Small intestine (tissue), 7 donors: ENCODE results near the gene CCDC174. TPM values are rescaled to one million over a fixed set of nuclear protein-coding genes. Genes with fewer than 3 reads are reported as not detected.

Source experiments
- DNase-seq, 2 donors: peaks; one replicate each; pipeline versions ENCODE4 v3.0.0 to v3.0.0-alpha.2; 2013
- FAIRE-seq: peaks from 2 replicates; lab custom pipeline; 2012; peaks lifted over from hg19 to GRCh38; lab: Jason Lieb, UNC
- H3K27ac ChIP-seq, 3 donors: one replicate each; pipeline ENCODE4 v1.5.1; 2013; ENCODE audit warnings: low read length in 2 of 3, mild to moderate bottlenecking in 2 of 3, control low read depth in 1 of 3, inconsistent platforms in 1 of 3, low read depth in 1 of 3, moderate library complexity in 1 of 3
- H3K27me3 ChIP-seq, 3 donors: one replicate each; pipeline ENCODE4 v1.6.1; 2013; ENCODE audit warnings: low read length in 3 of 3, inconsistent platforms in 1 of 3; ENCODE audit not compliant: control insufficient read depth in 3 of 3, insufficient read depth in 3 of 3
- H3K36me3 ChIP-seq, 3 donors: one replicate each; pipeline ENCODE4 v1.6.1; 2013; ENCODE audit warnings: low read length in 3 of 3, inconsistent platforms in 1 of 3, low read depth in 1 of 3, mild to moderate bottlenecking in 1 of 3, moderate library complexity in 1 of 3; ENCODE audit not compliant: control insufficient read depth in 3 of 3, insufficient read depth in 2 of 3
- H3K4me1 ChIP-seq, 3 donors: one replicate each; pipeline ENCODE4 v1.6.1; 2013; ENCODE audit warnings: low read length in 2 of 3, inconsistent platforms in 1 of 3, low read depth in 1 of 3, mild to moderate bottlenecking in 1 of 3, moderate library complexity in 1 of 3; ENCODE audit not compliant: control insufficient read depth in 3 of 3, insufficient read depth in 2 of 3
- H3K4me3 ChIP-seq, 3 donors: one replicate each; pipeline ENCODE4 v1.5.1; 2013; ENCODE audit warnings: low read length in 3 of 3, control low read depth in 1 of 3, inconsistent platforms in 1 of 3, low read depth in 1 of 3, mild to moderate bottlenecking in 1 of 3, moderate library complexity in 1 of 3
- H3K9me3 ChIP-seq, 2 donors: one replicate each; pipeline ENCODE4 v1.6.1; 2013; ENCODE audit warnings: low read depth in 1 of 2, low read length in 1 of 2; ENCODE audit not compliant: control insufficient read depth in 2 of 2, insufficient read depth in 1 of 2
- WGBS, 3 donors: extraction: QIAGEN DNeasy Blood & Tissue Kit; methylation state at CpG; one replicate each; pipeline ENCODE4 v1.1.7; 2013; 5-methylcytosine and 5-hydroxymethylcytosine counted together
- polyA plus RNA-seq, 4 donors: library from polyadenylated mRNA; stranded (reverse) in 3 of 4; unstranded in 1 of 4; fragments of 200-250 nt in 3 of 4; fragments of 120-200 nt in 1 of 4; gene quantifications; one replicate each; pipeline versions ENCODE4 v1.2.1 to v1.2.3, GENCODE V29; 2013
- donor health status: healthy with polysubstance abuse.
- donor health status: control.
- donor health status: control.
- donor health status: Bipolar disorder and iron deficiency.
- donor health status: healthy.

Gene CCDC174
- polyA plus RNA-seq, 4 donors, result 15.3 to 24.1 (median 18.8) TPM

DNA sequence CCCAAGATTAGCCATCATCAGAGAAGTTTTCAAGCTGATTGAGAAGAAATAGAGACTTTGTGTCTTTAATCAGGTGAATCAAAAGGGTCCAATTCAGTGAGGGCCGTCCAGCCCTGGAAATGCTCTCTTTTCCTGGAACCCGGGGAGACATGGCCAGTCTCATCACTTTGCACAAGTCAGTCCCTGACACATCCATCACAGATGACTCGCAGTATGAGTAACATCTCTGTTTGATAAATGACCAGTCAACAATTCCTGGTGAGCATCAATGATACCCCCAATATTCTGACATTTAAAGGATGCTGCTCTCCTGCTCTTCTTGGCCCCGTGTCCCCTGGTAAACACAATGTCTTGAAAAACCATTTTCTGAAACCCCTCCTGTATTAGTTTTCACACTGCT, 50.1 kb downstream of the CCDC174 start:
- no peak for DNase-seq
- Histone ChIP-seq H3K27ac (no peak overlapping the region), H3K27me3 (no peaks in the 10 kb centered on the region), H3K4me3 (no peak overlapping the region), H3K36me3 (no peaks in the 10 kb centered on the region), H3K4me1 (no peaks in the 10 kb centered on the region), H3K9me3 (no peaks in the 10 kb centered on the region)
- no peak for FAIRE-seq
- WGBS, 3 donors, result 88 to 91% (median 89%) methylated on average over 4 of the region's 4 CpGs

DNA sequence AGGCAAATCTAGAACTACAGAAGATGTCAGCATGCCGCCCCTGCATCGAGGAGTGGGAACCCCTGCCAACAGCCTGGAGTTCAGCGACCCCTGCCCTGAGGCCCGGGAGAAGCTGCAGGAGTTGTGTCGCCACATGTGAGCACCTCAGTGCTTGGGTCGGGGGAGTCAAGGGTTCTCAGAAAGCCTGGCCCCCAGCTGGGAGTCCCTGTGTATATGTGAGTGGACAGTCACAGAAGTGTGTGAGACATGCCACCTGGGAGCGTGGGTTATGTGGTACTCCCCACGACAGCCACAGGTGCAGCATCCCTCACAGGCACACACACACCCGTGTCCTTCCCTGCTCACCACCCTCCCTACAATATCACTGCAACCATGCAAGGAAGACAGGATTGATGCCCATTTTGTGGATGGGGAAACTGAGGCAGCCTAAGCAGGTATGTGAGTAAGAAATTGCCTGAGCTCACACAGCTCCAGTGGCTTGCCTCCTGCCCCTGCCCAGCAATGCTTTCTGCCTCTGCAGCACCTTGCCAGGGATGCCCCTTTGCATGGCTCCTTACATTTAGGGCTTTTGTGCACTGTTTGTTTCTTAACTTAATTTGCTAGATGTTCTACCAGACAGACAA, 51.7 kb downstream of the CCDC174 start:
- no peaks in the 10 kb centered on the region for H3K4me1 ChIP-seq
- 84 to 91% (median 88%) methylated on average over 9 of the region's 9 CpGs for WGBS, 3 donors
- no peaks in the 10 kb centered on the region for H3K27me3 ChIP-seq
- no peak for DNase-seq
- no peak for FAIRE-seq
- no peaks in the 10 kb centered on the region for H3K9me3 ChIP-seq
- H3K4me3 ChIP-seq, result no peak overlapping the region
- no peaks in the 10 kb centered on the region for H3K36me3 ChIP-seq
- no peak overlapping the region for H3K27ac ChIP-seq

DNA sequence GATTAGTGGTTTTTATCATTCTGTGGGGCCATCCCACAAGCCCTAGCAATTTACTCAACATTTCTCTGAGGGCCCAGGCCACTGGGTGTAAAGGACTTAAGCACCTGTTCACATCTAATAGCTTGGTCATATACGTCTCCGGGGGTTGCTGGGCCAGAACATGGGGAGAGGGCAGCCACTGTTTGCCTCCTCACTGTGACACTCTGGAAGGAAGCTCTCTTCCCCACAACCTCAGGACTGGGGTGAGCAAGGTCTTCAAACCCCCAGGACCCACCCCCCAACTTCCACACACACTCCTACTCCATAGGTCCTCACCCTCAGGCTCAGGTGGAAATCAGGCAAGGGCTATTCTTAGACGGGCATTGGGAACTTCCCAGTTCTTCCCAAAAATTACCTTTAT, 52.2 kb downstream of the CCDC174 start:
- no peak for DNase-seq

DNA sequence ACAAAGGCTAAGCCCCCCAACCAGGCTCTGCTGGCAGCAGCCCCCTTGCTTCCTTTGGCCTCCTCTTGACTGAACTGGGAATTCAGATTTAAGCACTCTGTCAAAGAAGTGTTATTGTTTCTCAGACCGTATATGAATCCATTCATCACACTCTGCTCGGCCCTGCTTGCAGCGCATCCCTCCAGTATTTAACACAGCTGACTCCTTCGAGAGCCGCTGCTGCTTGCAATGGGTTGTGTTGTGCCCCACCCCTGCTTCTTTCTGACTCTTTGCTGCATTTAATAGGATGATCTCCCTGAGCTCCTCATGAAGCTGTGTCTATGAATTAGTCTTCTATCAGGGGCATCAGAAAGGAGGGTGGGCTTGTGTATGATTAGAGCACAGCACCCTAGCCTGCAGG, 54.5 kb downstream of the CCDC174 start:
- FAIRE-seq (no peak), DNase-seq (no peak)
- H3K36me3 ChIP-seq, result no peaks in the 10 kb centered on the region
- 78 to 92% (median 88%) methylated on average over 5 of the region's 5 CpGs for WGBS, 3 donors
- H3K27ac ChIP-seq, result no peak overlapping the region
- no peaks in the 10 kb centered on the region for H3K9me3 ChIP-seq
- H3K4me1 ChIP-seq, result no peaks in the 10 kb centered on the region
- H3K27me3 ChIP-seq, result no peaks in the 10 kb centered on the region
- no peak overlapping the region for H3K4me3 ChIP-seq

More for the DNA sequence above, 52.2 kb downstream of the CCDC174 start:
- no peaks in the 10 kb centered on the region for H3K9me3 ChIP-seq
- 89 to 94% (median 93%) methylated on average over 3 of the region's 3 CpGs for WGBS, 3 donors
- no peaks in the 10 kb centered on the region for H3K36me3 ChIP-seq
- H3K27me3 ChIP-seq, result no peaks in the 10 kb centered on the region
- H3K4me1 ChIP-seq, result no peaks in the 10 kb centered on the region
- FAIRE-seq, result no peak
- H3K4me3 ChIP-seq, result no peak overlapping the region
- H3K27ac ChIP-seq, result no peak overlapping the region

DNA sequence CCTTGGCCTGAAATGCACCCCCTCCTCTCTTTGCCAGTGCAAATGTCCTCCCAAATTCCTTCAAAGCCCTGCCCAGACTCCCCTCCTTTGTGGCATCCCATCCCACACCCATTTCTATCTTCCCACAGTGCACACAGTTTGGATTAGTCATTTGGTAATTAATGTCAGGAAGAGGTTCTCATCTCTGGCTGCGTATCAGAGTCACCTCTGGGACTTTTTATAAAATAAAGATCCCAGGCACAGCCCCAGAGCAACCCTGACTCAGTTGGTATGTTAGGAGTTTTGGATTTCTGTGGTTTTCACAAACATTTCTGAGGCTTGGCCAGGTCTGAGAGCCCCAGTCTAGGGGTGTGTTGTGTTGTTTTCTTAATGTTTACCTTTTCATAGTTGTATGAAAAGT, 65.0 kb downstream of the CCDC174 start:
- DNase-seq (no peak), FAIRE-seq (no peak)
- peaks cover 0 to 3% (median 0%) of the 10 kb centered on the region in 3 donors for H3K27me3 ChIP-seq
- 38 to 57% (median 48%) methylated on average over 1 of the region's 1 CpG for WGBS, 3 donors
- H3K36me3 ChIP-seq, result no peaks in the 10 kb centered on the region
- no peak overlapping the region for H3K4me3 ChIP-seq
- peaks cover 0 to 8% of the 10 kb centered on the region in 2 donors for H3K9me3 ChIP-seq
- no peak overlapping the region for H3K27ac ChIP-seq
- H3K4me1 ChIP-seq, result no peaks in the 10 kb centered on the region

DNA sequence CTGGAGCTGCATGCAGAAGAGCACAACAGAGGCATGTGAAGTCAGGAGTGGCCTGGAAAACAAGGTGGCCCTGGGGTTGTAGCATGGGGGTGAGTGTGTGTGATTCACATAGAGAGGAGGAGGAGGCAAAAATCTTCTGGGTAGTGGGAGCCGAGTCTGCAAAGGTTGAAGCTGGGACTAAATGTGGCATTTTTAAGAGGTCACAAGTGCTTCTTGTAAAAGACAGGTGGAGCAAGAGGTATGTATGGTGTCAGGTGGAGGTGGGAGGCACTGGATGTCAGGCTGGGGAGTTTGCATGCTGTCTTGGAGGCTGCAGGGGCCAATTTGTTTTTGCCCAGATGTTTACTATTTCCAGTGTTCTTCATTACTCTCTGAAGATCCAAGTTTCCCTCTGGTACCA, 65.7 kb downstream of the CCDC174 start:
- H3K4me3 ChIP-seq, result no peak overlapping the region
- no peak for FAIRE-seq
- H3K4me1 ChIP-seq, result no peaks in the 10 kb centered on the region
- WGBS, 3 donors, result 63 to 77% (median 76%) methylated on average over 1 of the region's 1 CpG
- H3K36me3 ChIP-seq, result no peaks in the 10 kb centered on the region
- H3K9me3 ChIP-seq, result peaks cover 0 to 4% of the 10 kb centered on the region in 2 donors
- no peak overlapping the region for H3K27ac ChIP-seq
- no peak for DNase-seq
- peaks cover 0 to 3% (median 0%) of the 10 kb centered on the region in 3 donors for H3K27me3 ChIP-seq

DNA sequence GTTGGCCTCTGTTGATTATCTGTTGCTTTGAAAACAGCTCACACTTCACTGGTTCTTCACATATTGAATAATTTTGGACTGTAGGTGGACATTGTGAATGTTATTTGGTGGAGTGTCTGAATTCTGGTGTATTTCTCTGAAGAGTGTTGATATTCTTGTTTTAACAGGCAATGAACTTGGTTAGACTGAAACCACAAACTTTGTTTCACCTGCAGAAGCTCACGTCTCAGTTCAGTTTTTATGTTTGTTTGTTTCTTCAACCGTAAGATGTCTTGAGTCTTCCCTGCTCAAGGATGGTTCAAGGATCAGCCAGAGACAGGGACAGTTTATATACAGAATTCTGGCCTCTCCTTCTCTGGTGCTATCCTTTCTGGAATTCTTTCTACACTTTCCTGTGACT, 67.0 kb downstream of the CCDC174 start:
- Histone ChIP-seq H3K27ac (no peak overlapping the region), H3K9me3 (no peaks in the 10 kb centered on the region), H3K4me3 (no peak overlapping the region), H3K27me3 (peaks cover 0 to 3% (median 0%) of the 10 kb centered on the region in 3 donors), H3K36me3 (no peaks in the 10 kb centered on the region), H3K4me1 (no peaks in the 10 kb centered on the region)
- FAIRE-seq (no peak), DNase-seq (no peak)
- 75 to 79% (median 78%) methylated on average over 2 of the region's 2 CpGs for WGBS, 3 donors

DNA sequence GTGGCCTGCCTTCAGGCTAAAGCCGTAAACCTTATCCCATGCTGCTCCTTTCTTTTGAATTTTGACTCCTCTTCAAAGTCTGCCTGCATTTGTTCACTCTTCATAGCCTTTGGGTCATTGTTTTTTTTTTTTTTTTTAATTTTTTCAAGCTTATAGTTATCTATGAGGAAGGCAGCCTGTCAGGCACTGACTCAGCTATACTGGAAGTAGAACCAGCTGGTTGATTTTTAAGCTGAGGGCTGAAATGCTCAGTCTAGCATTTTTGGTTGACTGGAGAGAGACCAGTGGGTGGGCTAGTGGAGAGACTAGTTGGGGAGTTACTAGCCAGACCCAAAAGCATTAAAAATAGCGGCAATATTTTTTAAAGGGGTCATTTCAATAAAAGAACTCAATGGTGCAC, 67.4 kb downstream of the CCDC174 start:
- FAIRE-seq (no peak), DNase-seq (no peak)
- no peaks in the 10 kb centered on the region for H3K4me1 ChIP-seq
- H3K4me3 ChIP-seq, result no peak overlapping the region
- H3K27ac ChIP-seq, result no peak overlapping the region
- 91 to 97% (median 95%) methylated on average over 2 of the region's 2 CpGs for WGBS, 3 donors
- no peaks in the 10 kb centered on the region for H3K36me3 ChIP-seq
- H3K27me3 ChIP-seq, result peaks cover 0 to 3% (median 0%) of the 10 kb centered on the region in 3 donors
- H3K9me3 ChIP-seq, result no peaks in the 10 kb centered on the region
